ENCODE data around the gene RNF212. TPM values are rescaled to one million over a fixed set of nuclear protein-coding genes. Genes with fewer than 3 reads are reported as not detected.

Gene RNF212
- total RNA-seq, 1 experiment from 2014 or later: not detected

GRCh38 chr4:1115528-1116293 is 2.3 kb upstream of the RNF212 start:
- no peak for DNase-seq (ENCODE audit: low read depth)

GRCh38 chr4:1112821-1113182 is 562 bp downstream of the RNF212 start:
- no peak for DNase-seq (ENCODE audit: low read depth)

- DNase-seq (ENCODE audit: low read depth): no peak
Observed at GRCh38 chr4:1112174-1112820, 1.1 kb downstream of the RNF212 start.

GRCh38 chr4:1111259-1111809 is 2.0 kb downstream of the RNF212 start:
- DNase-seq (ENCODE audit: low read depth): no peak

GRCh38 chr4:1109898-1110506 is 3.4 kb downstream of the RNF212 start:
- DNase-seq (ENCODE audit: low read depth): no peak

GRCh38 chr4:1109333-1109732 is 4.0 kb downstream of the RNF212 start:
- no peak for DNase-seq (ENCODE audit: low read depth)

GRCh38 chr4:1105662-1106061 is 7.7 kb downstream of the RNF212 start:
- DNase-seq (ENCODE audit: low read depth): no peak

GRCh38 chr4:1105067-1105466 is 8.3 kb downstream of the RNF212 start:
- DNase-seq (ENCODE audit: low read depth): no peak

- DNase-seq (ENCODE audit: low read depth): no peak
Observed at GRCh38 chr4:1104647-1105046, 8.7 kb downstream of the RNF212 start.

GRCh38 chr4:1099684-1100335 is 13.6 kb downstream of the RNF212 start:
- DNase-seq (ENCODE audit: low read depth): no peak

- no peak for DNase-seq (ENCODE audit: low read depth)
Observed at GRCh38 chr4:1099270-1099669, 14.1 kb downstream of the RNF212 start.

- DNase-seq (ENCODE audit: low read depth): no peak
Observed at GRCh38 chr4:1098311-1098925, 14.9 kb downstream of the RNF212 start.

- DNase-seq (ENCODE audit: low read depth): no peak
Observed at GRCh38 chr4:1097553-1097952, 15.8 kb downstream of the RNF212 start.

GRCh38 chr4:1096841-1097240 is 16.5 kb downstream of the RNF212 start:
- DNase-seq (ENCODE audit: low read depth): no peak

GRCh38 chr4:1094336-1094690 is 19.1 kb downstream of the RNF212 start:
- DNase-seq (ENCODE audit: low read depth): no peak

GRCh38 chr4:1093391-1094335 is 19.7 kb downstream of the RNF212 start:
- DNase-seq (ENCODE audit: low read depth): no peak

- DNase-seq (ENCODE audit: low read depth): no peak
Observed at GRCh38 chr4:1092983-1093361, 20.4 kb downstream of the RNF212 start.

GRCh38 chr4:1092026-1092982 is 21.1 kb downstream of the RNF212 start:
- DNase-seq (ENCODE audit: low read depth): no peak

GRCh38 chr4:1091561-1091995 is 21.8 kb downstream of the RNF212 start:
- no peak for DNase-seq (ENCODE audit: low read depth)

Measured in HT1080 (cell line).